ENCODE data around the gene CYP4F22. TPM values are rescaled to one million over a fixed set of nuclear protein-coding genes. Genes with fewer than 3 reads are reported as not detected.
"Not testable (repeated sequence)": the region's sequence is repeated elsewhere in the genome, so short reads cannot be mapped to it uniquely, and the experiment has no call there.

Gene CYP4F22
- total RNA-seq, 1 experiment from 2014 or later = 4.9 TPM

DNA sequence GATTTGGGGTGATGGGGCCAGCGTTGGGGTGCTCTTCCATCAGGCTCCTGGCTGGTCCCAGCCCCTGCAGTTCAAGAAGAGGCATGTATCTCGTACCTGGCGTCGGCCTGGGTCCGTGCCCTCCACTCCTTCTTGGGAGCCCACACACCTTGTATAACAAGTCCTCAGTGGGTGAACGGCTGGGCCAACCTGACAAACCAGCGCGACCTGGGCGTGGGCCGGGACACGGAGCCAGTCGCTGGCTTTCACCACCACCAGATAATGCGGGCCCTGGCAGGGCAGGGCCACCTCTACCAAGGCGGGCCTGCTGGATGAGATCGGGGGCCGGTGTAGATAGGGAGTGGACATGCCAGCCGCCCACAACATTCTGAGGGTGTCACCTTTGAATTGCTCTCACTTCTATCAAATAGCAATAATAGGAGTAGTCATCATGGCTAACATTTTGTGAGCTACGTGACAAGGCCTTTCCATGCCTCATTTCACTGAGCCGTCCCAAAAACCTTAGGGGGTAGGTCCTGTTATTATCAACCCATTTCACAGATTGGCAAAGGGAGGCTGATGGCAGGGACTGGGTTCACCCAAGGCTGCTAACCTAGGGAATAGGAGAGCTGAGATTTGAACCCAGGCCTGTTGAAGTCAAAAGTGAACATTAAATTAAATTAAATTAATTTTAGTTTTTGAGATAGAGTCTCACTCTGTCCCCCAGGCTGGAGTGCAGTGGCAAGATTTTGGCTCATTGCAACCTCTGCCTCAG, 3.5 kb downstream of the CYP4F22 start:
- TF ChIP-seq YY1 (IDR thresholded peaks at IDR 0.05; ENCODE audit: extremely low read depth, insufficient replicate concordance, low read depth, low read length) (no peak), EZH2phosphoT487 (IDR thresholded peaks at IDR 0.05; ENCODE audit: borderline replicate concordance) (no peak), TCF7L2 (IDR thresholded peaks at IDR 0.05; ENCODE audit: borderline replicate concordance, extremely low read depth, insufficient read depth, insufficient read length) (no peak), EZH2 (IDR thresholded peaks at IDR 0.05) (no peak), POLR2AphosphoS5 (IDR thresholded peaks at IDR 0.05; ENCODE audit: low read depth, low read length) (no peak), CBX3 (IDR thresholded peaks at IDR 0.05; ENCODE audit: low read depth) (no peak), ZFX (IDR thresholded peaks at IDR 0.05) (no peak), SRF (IDR thresholded peaks at IDR 0.05; ENCODE audit: low read depth) (no peak)
- TF ChIP-seq, protein P1, sequence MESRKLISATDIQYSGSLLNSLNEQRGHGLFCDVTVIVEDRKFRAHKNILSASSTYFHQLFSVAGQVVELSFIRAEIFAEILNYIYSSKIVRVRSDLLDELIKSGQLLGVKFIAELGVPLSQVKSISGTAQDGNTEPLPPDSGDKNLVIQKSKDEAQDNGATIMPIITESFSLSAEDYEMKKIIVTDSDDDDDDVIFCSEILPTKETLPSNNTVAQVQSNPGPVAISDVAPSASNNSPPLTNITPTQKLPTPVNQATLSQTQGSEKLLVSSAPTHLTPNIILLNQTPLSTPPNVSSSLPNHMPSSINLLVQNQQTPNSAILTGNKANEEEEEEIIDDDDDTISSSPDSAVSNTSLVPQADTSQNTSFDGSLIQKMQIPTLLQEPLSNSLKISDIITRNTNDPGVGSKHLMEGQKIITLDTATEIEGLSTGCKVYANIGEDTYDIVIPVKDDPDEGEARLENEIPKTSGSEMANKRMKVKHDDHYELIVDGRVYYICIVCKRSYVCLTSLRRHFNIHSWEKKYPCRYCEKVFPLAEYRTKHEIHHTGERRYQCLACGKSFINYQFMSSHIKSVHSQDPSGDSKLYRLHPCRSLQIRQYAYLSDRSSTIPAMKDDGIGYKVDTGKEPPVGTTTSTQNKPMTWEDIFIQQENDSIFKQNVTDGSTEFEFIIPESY (IDR thresholded peaks at IDR 0.05; ENCODE audit: extremely low read depth, insufficient replicate concordance, low read length) = no peak
- TF ChIP-seq, protein P2, sequence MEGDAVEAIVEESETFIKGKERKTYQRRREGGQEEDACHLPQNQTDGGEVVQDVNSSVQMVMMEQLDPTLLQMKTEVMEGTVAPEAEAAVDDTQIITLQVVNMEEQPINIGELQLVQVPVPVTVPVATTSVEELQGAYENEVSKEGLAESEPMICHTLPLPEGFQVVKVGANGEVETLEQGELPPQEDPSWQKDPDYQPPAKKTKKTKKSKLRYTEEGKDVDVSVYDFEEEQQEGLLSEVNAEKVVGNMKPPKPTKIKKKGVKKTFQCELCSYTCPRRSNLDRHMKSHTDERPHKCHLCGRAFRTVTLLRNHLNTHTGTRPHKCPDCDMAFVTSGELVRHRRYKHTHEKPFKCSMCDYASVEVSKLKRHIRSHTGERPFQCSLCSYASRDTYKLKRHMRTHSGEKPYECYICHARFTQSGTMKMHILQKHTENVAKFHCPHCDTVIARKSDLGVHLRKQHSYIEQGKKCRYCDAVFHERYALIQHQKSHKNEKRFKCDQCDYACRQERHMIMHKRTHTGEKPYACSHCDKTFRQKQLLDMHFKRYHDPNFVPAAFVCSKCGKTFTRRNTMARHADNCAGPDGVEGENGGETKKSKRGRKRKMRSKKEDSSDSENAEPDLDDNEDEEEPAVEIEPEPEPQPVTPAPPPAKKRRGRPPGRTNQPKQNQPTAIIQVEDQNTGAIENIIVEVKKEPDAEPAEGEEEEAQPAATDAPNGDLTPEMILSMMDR (IDR thresholded peaks at IDR 0.05 in 2 of 3, conservative IDR thresholded peaks at IDR 0.05 in 1 of 3; ENCODE audit: borderline replicate concordance in 1 of 3, insufficient read depth in 1 of 3, low read depth in 2 of 3, low read length in 2 of 3) = no peak
- ATAC-seq = no peak

DNA sequence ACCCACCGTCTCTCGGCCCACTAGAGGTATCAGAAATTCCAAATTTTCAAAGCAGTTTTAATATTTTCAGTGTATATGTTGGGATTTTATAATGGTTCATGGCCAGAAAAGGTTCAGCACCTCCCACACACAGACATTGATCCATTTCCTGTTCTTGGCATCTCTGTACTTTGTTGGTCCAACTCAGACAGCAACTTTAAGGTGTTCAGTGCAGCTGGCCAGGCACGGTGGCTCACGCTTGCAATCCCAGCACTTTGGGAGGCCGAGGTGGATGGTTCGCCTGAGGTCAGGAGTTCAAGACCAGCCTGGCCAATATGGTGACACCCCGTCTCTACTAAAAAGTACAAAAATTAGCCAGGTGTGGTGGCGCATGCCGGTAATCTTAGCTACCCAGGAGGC, 6.9 kb downstream of the CYP4F22 start:
- H3K27me3 ChIP-seq (ENCODE audit: insufficient read depth, low read length); RAD21 ChIA-PET (ENCODE audit: low non-redundant PET in 1 of 2, low total read pairs in 2 of 2, uncharacterized antibody in 2 of 2, unreplicated experiment in 2 of 2); H3K4me2 ChIP-seq (ENCODE audit: low read length); H3K36me3 ChIP-seq (ENCODE audit: control insufficient read depth in 1 of 2, insufficient read depth in 2 of 2, low read length in 2 of 2); ATAC-seq; BruUV-seq (replicated peaks); H3K9me3 ChIP-seq (ENCODE audit: control insufficient read depth in 1 of 2, insufficient read depth in 1 of 2, low read depth in 1 of 2, low read length in 2 of 2); H3K27ac ChIP-seq (ENCODE audit: low read depth, low read length); CTCF ChIA-PET; H3K4me1 ChIP-seq (ENCODE audit: control insufficient read depth in 1 of 2, insufficient read depth in 2 of 2, low read length in 2 of 2); DNase-seq (ENCODE audit: low read depth, low spot score); H3K79me2 ChIP-seq (ENCODE audit: insufficient read depth, low read length); H3K4me3 ChIP-seq (replicated peaks in 1 of 2; ENCODE audit: low read depth in 1 of 2, low read length in 2 of 2); H2AFZ ChIP-seq (ENCODE audit: low read depth, low read length, poor library complexity, severe bottlenecking); H3K9ac ChIP-seq (ENCODE audit: low read length); H3K9me2 ChIP-seq (ENCODE audit: insufficient read depth); H4K20me1 ChIP-seq (ENCODE audit: insufficient read depth); POLR2A ChIA-PET; intact Hi-C loops (cut with micrococcal nuclease): not testable (repeated sequence)

More for the DNA sequence above, 3.5 kb downstream of the CYP4F22 start:
- intact Hi-C loops (cut with micrococcal nuclease) = no loop called here
- RAD21 ChIA-PET (ENCODE audit: low non-redundant PET in 1 of 2, low total read pairs in 2 of 2, uncharacterized antibody in 2 of 2, unreplicated experiment in 2 of 2) = no interaction called here
- Histone ChIP-seq H2AFZ (ENCODE audit: low read depth, low read length, poor library complexity, severe bottlenecking) (no peak overlapping the region), H3K4me3 (replicated peaks in 1 of 2; ENCODE audit: low read depth in 1 of 2, low read length in 2 of 2) (no peak overlapping the region), H3K4me1 (ENCODE audit: control insufficient read depth in 1 of 2, insufficient read depth in 2 of 2, low read length in 2 of 2) (peaks cover 0 to 23% of the 10 kb centered on the region in 2 experiments; a peak in 3 of 4 replicates), H3K79me2 (ENCODE audit: insufficient read depth, low read length) (no peaks in the 10 kb centered on the region), H3K27me3 (ENCODE audit: insufficient read depth, low read length) (no peaks in the 10 kb centered on the region), H3K9ac (ENCODE audit: low read length) (no peak overlapping the region), H4K20me1 (ENCODE audit: insufficient read depth) (no peaks in the 10 kb centered on the region), H3K9me2 (ENCODE audit: insufficient read depth) (no peaks in the 10 kb centered on the region), H3K9me3 (ENCODE audit: control insufficient read depth in 1 of 2, insufficient read depth in 1 of 2, low read depth in 1 of 2, low read length in 2 of 2) (peaks cover 5 to 6% of the 10 kb centered on the region in 2 experiments; a peak in 2 of 4 replicates), H3K27ac (ENCODE audit: low read depth, low read length) (no peak overlapping the region), H3K4me2 (ENCODE audit: low read length) (no peak overlapping the region), H3K36me3 (ENCODE audit: control insufficient read depth in 1 of 2, insufficient read depth in 2 of 2, low read length in 2 of 2) (no peaks in the 10 kb centered on the region)
- BruUV-seq (replicated peaks) = no TSS peak
- no peak for DNase-seq (ENCODE audit: low read depth, low spot score)
- POLR2A ChIA-PET = no interaction called here
- CTCF ChIA-PET = no interaction called here

Measured in HCT116 (cell line).